Measurements from ENCODE around the gene NR1D2.
"Not testable (repeated sequence)": the region's sequence is repeated elsewhere in the genome, so short reads cannot be mapped to it uniquely, and the experiment has no call there.

Gene NR1D2

GRCh38 chr3:23916886-23917678, 28.0 kb upstream of the NR1D2 start, which contains the start of the genes NKIRAS1 and RPL15:
TSS of gene NKIRAS1 (minus strand) at chr3:23916990. CDS start at chr3:23910904, 6,086 bp downstream.
TSS of gene RPL15 (plus strand) at chr3:23917132. CDS start at chr3:23917860, 728 bp downstream.
- H3K4me1 ChIP-seq (ENCODE audit: control insufficient read depth in 1 of 2, insufficient read depth in 2 of 2, low read length in 2 of 2): peaks cover 24 to 27% of the 10 kb centered on the region in 2 donors
- H3K27ac ChIP-seq (ENCODE audit: low read length): peak within 1 kb of the TSS; percentile 91
- no peaks in the 10 kb centered on the region for H3K9me3 ChIP-seq (ENCODE audit: control insufficient read depth in 1 of 2, low read length in 2 of 2)
- H3K36me3 ChIP-seq (ENCODE audit: control insufficient read depth in 1 of 2, insufficient read depth in 2 of 2, low read length in 2 of 2): peaks cover 18 to 21% of the 10 kb centered on the region in 2 donors
- H3K4me3 ChIP-seq (ENCODE audit: low read depth in 1 of 2, low read length in 2 of 2): peak within 1 kb of the TSS; percentile 96 to 98
- no peaks in the 10 kb centered on the region for H3K27me3 ChIP-seq (ENCODE audit: low read depth, low read length)

GRCh38 chr3:23917679-23918303, 27.3 kb upstream of the NR1D2 start:
- Histone ChIP-seq H3K27ac (ENCODE audit: low read length) (peak overlapping the region; percentile 91), H3K4me1 (ENCODE audit: control insufficient read depth in 1 of 2, insufficient read depth in 2 of 2, low read length in 2 of 2) (peaks cover 24 to 27% of the 10 kb centered on the region in 2 donors), H3K4me3 (ENCODE audit: low read depth in 1 of 2, low read length in 2 of 2) (peak overlapping the region; percentile 96 to 98), H3K36me3 (ENCODE audit: control insufficient read depth in 1 of 2, insufficient read depth in 2 of 2, low read length in 2 of 2) (peaks cover 21 to 25% of the 10 kb centered on the region in 2 donors)
- H3K9me3 ChIP-seq (ENCODE audit: control insufficient read depth in 1 of 2, low read length in 2 of 2); H3K27me3 ChIP-seq (ENCODE audit: low read depth, low read length): not testable (repeated sequence)

GRCh38 chr3:23918331-23918730, 26.8 kb upstream of the NR1D2 start:
- not testable (repeated sequence) for H3K27me3 ChIP-seq (ENCODE audit: low read depth, low read length); H3K9me3 ChIP-seq (ENCODE audit: control insufficient read depth in 1 of 2, low read length in 2 of 2)
- Histone ChIP-seq H3K4me3 (ENCODE audit: low read depth in 1 of 2, low read length in 2 of 2) (peak overlapping the region; percentile 96 to 98), H3K4me1 (ENCODE audit: control insufficient read depth in 1 of 2, insufficient read depth in 2 of 2, low read length in 2 of 2) (peaks cover 24 to 27% of the 10 kb centered on the region in 2 donors), H3K27ac (ENCODE audit: low read length) (peak overlapping the region; percentile 91), H3K36me3 (ENCODE audit: control insufficient read depth in 1 of 2, insufficient read depth in 2 of 2, low read length in 2 of 2) (peaks cover 21 to 25% of the 10 kb centered on the region in 2 donors)

- H3K9me3 ChIP-seq (ENCODE audit: control insufficient read depth in 1 of 2, low read length in 2 of 2): no peaks in the 10 kb centered on the region
- H3K4me1 ChIP-seq (ENCODE audit: control insufficient read depth in 1 of 2, insufficient read depth in 2 of 2, low read length in 2 of 2): peaks cover 18 to 24% of the 10 kb centered on the region in 2 donors
- no peak overlapping the region for H3K27ac ChIP-seq (ENCODE audit: low read length)
- H3K36me3 ChIP-seq (ENCODE audit: control insufficient read depth in 1 of 2, insufficient read depth in 2 of 2, low read length in 2 of 2): peaks cover 21 to 25% of the 10 kb centered on the region in 2 donors
- no peak overlapping the region for H3K4me3 ChIP-seq (ENCODE audit: low read depth in 1 of 2, low read length in 2 of 2)
- no peaks in the 10 kb centered on the region for H3K27me3 ChIP-seq (ENCODE audit: low read depth, low read length)
These were observed 25.5 kb upstream of the NR1D2 start for GRCh38 chr3:23919628-23920027.

- peaks cover 16 to 18% of the 10 kb centered on the region in 2 donors for H3K4me1 ChIP-seq (ENCODE audit: control insufficient read depth in 1 of 2, insufficient read depth in 2 of 2, low read length in 2 of 2)
- peaks cover 21 to 25% of the 10 kb centered on the region in 2 donors for H3K36me3 ChIP-seq (ENCODE audit: control insufficient read depth in 1 of 2, insufficient read depth in 2 of 2, low read length in 2 of 2)
- H3K27ac ChIP-seq (ENCODE audit: low read length): no peak overlapping the region
- H3K9me3 ChIP-seq (ENCODE audit: control insufficient read depth in 1 of 2, low read length in 2 of 2): no peaks in the 10 kb centered on the region
- H3K27me3 ChIP-seq (ENCODE audit: low read depth, low read length): no peaks in the 10 kb centered on the region
- no peak overlapping the region for H3K4me3 ChIP-seq (ENCODE audit: low read depth in 1 of 2, low read length in 2 of 2)
These were observed 24.9 kb upstream of the NR1D2 start for GRCh38 chr3:23920151-23920655.

GRCh38 chr3:23921052-23921511, 24.0 kb upstream of the NR1D2 start:
- peaks cover 9 to 12% of the 10 kb centered on the region in 2 donors for H3K4me1 ChIP-seq (ENCODE audit: control insufficient read depth in 1 of 2, insufficient read depth in 2 of 2, low read length in 2 of 2)
- no peak overlapping the region for H3K27ac ChIP-seq (ENCODE audit: low read length)
- no peak overlapping the region for H3K4me3 ChIP-seq (ENCODE audit: low read depth in 1 of 2, low read length in 2 of 2)
- no peaks in the 10 kb centered on the region for H3K27me3 ChIP-seq (ENCODE audit: low read depth, low read length)
- H3K36me3 ChIP-seq (ENCODE audit: control insufficient read depth in 1 of 2, insufficient read depth in 2 of 2, low read length in 2 of 2): peaks cover 21 to 25% of the 10 kb centered on the region in 2 donors
- H3K9me3 ChIP-seq (ENCODE audit: control insufficient read depth in 1 of 2, low read length in 2 of 2): no peaks in the 10 kb centered on the region

- no peaks in the 10 kb centered on the region for H3K9me3 ChIP-seq (ENCODE audit: control insufficient read depth in 1 of 2, low read length in 2 of 2)
- no peaks in the 10 kb centered on the region for H3K27me3 ChIP-seq (ENCODE audit: low read depth, low read length)
- H3K4me1 ChIP-seq (ENCODE audit: control insufficient read depth in 1 of 2, insufficient read depth in 2 of 2, low read length in 2 of 2): peaks cover 3% of the 10 kb centered on the region in 2 donors
- H3K4me3 ChIP-seq (ENCODE audit: low read depth in 1 of 2, low read length in 2 of 2): no peak overlapping the region
- no peak overlapping the region for H3K27ac ChIP-seq (ENCODE audit: low read length)
- H3K36me3 ChIP-seq (ENCODE audit: control insufficient read depth in 1 of 2, insufficient read depth in 2 of 2, low read length in 2 of 2): peaks cover 15 to 25% of the 10 kb centered on the region in 2 donors
These were observed 21.3 kb upstream of the NR1D2 start for GRCh38 chr3:23923786-23924185.

GRCh38 chr3:23926246-23926645, 18.8 kb upstream of the NR1D2 start:
- no peak overlapping the region for H3K27ac ChIP-seq (ENCODE audit: low read length)
- no peaks in the 10 kb centered on the region for H3K4me1 ChIP-seq (ENCODE audit: control insufficient read depth in 1 of 2, insufficient read depth in 2 of 2, low read length in 2 of 2)
- no peaks in the 10 kb centered on the region for H3K27me3 ChIP-seq (ENCODE audit: low read depth, low read length)
- no peak overlapping the region for H3K4me3 ChIP-seq (ENCODE audit: low read depth in 1 of 2, low read length in 2 of 2)
- H3K36me3 ChIP-seq (ENCODE audit: control insufficient read depth in 1 of 2, insufficient read depth in 2 of 2, low read length in 2 of 2): peaks cover 0 to 15% of the 10 kb centered on the region in 2 donors
- H3K9me3 ChIP-seq (ENCODE audit: control insufficient read depth in 1 of 2, low read length in 2 of 2): no peaks in the 10 kb centered on the region

- H3K4me3 ChIP-seq (ENCODE audit: low read depth in 1 of 2, low read length in 2 of 2): no peak overlapping the region
- no peaks in the 10 kb centered on the region for H3K4me1 ChIP-seq (ENCODE audit: control insufficient read depth in 1 of 2, insufficient read depth in 2 of 2, low read length in 2 of 2)
- H3K36me3 ChIP-seq (ENCODE audit: control insufficient read depth in 1 of 2, insufficient read depth in 2 of 2, low read length in 2 of 2): peaks cover 0 to 10% of the 10 kb centered on the region in 2 donors
- no peaks in the 10 kb centered on the region for H3K9me3 ChIP-seq (ENCODE audit: control insufficient read depth in 1 of 2, low read length in 2 of 2)
- H3K27ac ChIP-seq (ENCODE audit: low read length): no peak overlapping the region
- H3K27me3 ChIP-seq (ENCODE audit: low read depth, low read length): no peaks in the 10 kb centered on the region
These were observed 18.4 kb upstream of the NR1D2 start for GRCh38 chr3:23926736-23927135.

- Histone ChIP-seq H3K36me3 (ENCODE audit: control insufficient read depth in 1 of 2, insufficient read depth in 2 of 2, low read length in 2 of 2) (no peaks in the 10 kb centered on the region), H3K4me1 (ENCODE audit: control insufficient read depth in 1 of 2, insufficient read depth in 2 of 2, low read length in 2 of 2) (no peaks in the 10 kb centered on the region), H3K9me3 (ENCODE audit: control insufficient read depth in 1 of 2, low read length in 2 of 2) (no peaks in the 10 kb centered on the region), H3K4me3 (ENCODE audit: low read depth in 1 of 2, low read length in 2 of 2) (no peak overlapping the region), H3K27ac (ENCODE audit: low read length) (no peak overlapping the region), H3K27me3 (ENCODE audit: low read depth, low read length) (no peaks in the 10 kb centered on the region)
These were observed 16.6 kb upstream of the NR1D2 start for GRCh38 chr3:23928524-23928923.

GRCh38 chr3:23931597-23931996, 13.5 kb upstream of the NR1D2 start:
- no peaks in the 10 kb centered on the region for H3K36me3 ChIP-seq (ENCODE audit: control insufficient read depth in 1 of 2, insufficient read depth in 2 of 2, low read length in 2 of 2)
- H3K9me3 ChIP-seq (ENCODE audit: control insufficient read depth in 1 of 2, low read length in 2 of 2): no peaks in the 10 kb centered on the region
- no peak overlapping the region for H3K27ac ChIP-seq (ENCODE audit: low read length)
- H3K4me3 ChIP-seq (ENCODE audit: low read depth in 1 of 2, low read length in 2 of 2): no peak overlapping the region
- H3K27me3 ChIP-seq (ENCODE audit: low read depth, low read length): no peaks in the 10 kb centered on the region
- no peaks in the 10 kb centered on the region for H3K4me1 ChIP-seq (ENCODE audit: control insufficient read depth in 1 of 2, insufficient read depth in 2 of 2, low read length in 2 of 2)

Data from muscle layer of duodenum (tissue), 2 donors.